Measurements from ENCODE around the gene RASD1. TPM values are rescaled to one million over a fixed set of nuclear protein-coding genes. Genes with fewer than 3 reads are reported as not detected.

Gene RASD1
- total and polyA plus RNA-seq, 8 donors, result 4.9 to 129 (median 14.7) TPM

GRCh38 chr17:17463821-17464220, 32.4 kb downstream of the RASD1 start:
- H3K9me3 ChIP-seq, result no peaks in the 10 kb centered on the region
- TF ChIP-seq CTCF (IDR thresholded peaks at IDR 0.05), result no peak
- intact Hi-C loops (cut with DNase I), result no loop called here
- H3K4me1 ChIP-seq, result peaks cover 0 to 2% (median 0%) of the 10 kb centered on the region in 3 donors
- H3K27me3 ChIP-seq, result no peaks in the 10 kb centered on the region
- no peak for ATAC-seq
- no peak overlapping the region for H3K27ac ChIP-seq
- no peak overlapping the region for H3K4me3 ChIP-seq
- no peaks in the 10 kb centered on the region for H3K36me3 ChIP-seq
- 68 to 70% methylated on average over 6 of the region's 6 CpGs for WGBS, 2 donors
- no peak for FAIRE-seq
- DNase-seq, result no peak

GRCh38 chr17:17462048-17462824, 34.0 kb downstream of the RASD1 start:
- no peaks in the 10 kb centered on the region for H3K9me3 ChIP-seq

GRCh38 chr17:17460038-17460437, 36.2 kb downstream of the RASD1 start:
- WGBS, 2 donors, result 92 to 94% methylated on average over 4 of the region's 4 CpGs
- TF ChIP-seq CTCF (IDR thresholded peaks at IDR 0.05), result no peak

More at GRCh38 chr17:17462048-17462824, 34.0 kb downstream of the RASD1 start:
- H3K36me3 ChIP-seq, result no peaks in the 10 kb centered on the region
- H3K27ac ChIP-seq, result no peak overlapping the region
- no peaks in the 10 kb centered on the region for H3K27me3 ChIP-seq
- intact Hi-C loops (cut with DNase I), result no loop called here
- no peak for ATAC-seq
- no peak overlapping the region for H3K4me3 ChIP-seq
- H3K4me1 ChIP-seq, result no peaks in the 10 kb centered on the region
- no peak for TF ChIP-seq CTCF (IDR thresholded peaks at IDR 0.05)
- 72 to 76% methylated on average over 15 of the region's 15 CpGs for WGBS, 2 donors
- DNase-seq, result no peak
- FAIRE-seq, result no peak

GRCh38 chr17:17457680-17458079, 38.5 kb downstream of the RASD1 start:
- no peak for DNase-seq
- 90 to 95% methylated on average over 2 of the region's 2 CpGs for WGBS, 2 donors
- H3K9me3 ChIP-seq, result no peaks in the 10 kb centered on the region
- no peak for FAIRE-seq
- no peaks in the 10 kb centered on the region for H3K4me1 ChIP-seq
- no peak for ATAC-seq
- H3K27me3 ChIP-seq, result no peaks in the 10 kb centered on the region
- H3K4me3 ChIP-seq, result no peak overlapping the region
- H3K36me3 ChIP-seq, result no peaks in the 10 kb centered on the region
- intact Hi-C loops (cut with DNase I), result no loop called here
- no peak for TF ChIP-seq CTCF (IDR thresholded peaks at IDR 0.05)
- H3K27ac ChIP-seq, result no peak overlapping the region

More at GRCh38 chr17:17460038-17460437, 36.2 kb downstream of the RASD1 start:
- Histone ChIP-seq H3K27me3 (no peaks in the 10 kb centered on the region), H3K27ac (no peak overlapping the region), H3K9me3 (no peaks in the 10 kb centered on the region), H3K36me3 (no peaks in the 10 kb centered on the region), H3K4me1 (no peaks in the 10 kb centered on the region), H3K4me3 (no peak overlapping the region)
- no peak for ATAC-seq
- FAIRE-seq, result no peak
- no peak for DNase-seq
- intact Hi-C loops (cut with DNase I), result no loop called here

GRCh38 chr17:17456251-17456650, 39.9 kb downstream of the RASD1 start:
- no peak for DNase-seq
- no peaks in the 10 kb centered on the region for H3K4me1 ChIP-seq
- H3K36me3 ChIP-seq, result no peaks in the 10 kb centered on the region
- intact Hi-C loops (cut with DNase I), result no loop called here
- ATAC-seq, result no peak
- H3K4me3 ChIP-seq, result no peak overlapping the region
- no peaks in the 10 kb centered on the region for H3K27me3 ChIP-seq
- H3K9me3 ChIP-seq, result no peaks in the 10 kb centered on the region
- no peak overlapping the region for H3K27ac ChIP-seq
- FAIRE-seq, result no peak
- 78 to 84% methylated on average over 19 of the region's 19 CpGs for WGBS, 2 donors
- no peak for TF ChIP-seq CTCF (IDR thresholded peaks at IDR 0.05)
